ENCODE data around the gene C17orf75. TPM values are rescaled to one million over a fixed set of nuclear protein-coding genes. Genes with fewer than 3 reads are reported as not detected.

Gene C17orf75
- total RNA-seq, 2 experiments from 2014 or later, result 30.8 to 32.7 TPM

GRCh38 chr17:32335046-32335445 lies 6.9 kb downstream of the C17orf75 start:
- DNase-seq (no peak), ATAC-seq (no peak)
- intact Hi-C loops (cut with micrococcal nuclease), result no loop called here
- ChIA-PET POLR2A (interaction anchor here (1.6 kb wide), 1 partner anchor 19 kb away, joined by 3 read pairs; no protein-coding TSS in a partner anchor), CTCF (interaction anchor here (1.0 to 1.6 kb wide), 4 partner anchors 8 to 109 kb away, joined by 3 to 6 read pairs (median 3); partner anchors contain the start of gene PSMD11)
- no peak overlapping the region for H3K27ac Mint-ChIP-seq
- H3K36me3 Mint-ChIP-seq (ENCODE audit: low read depth), result peaks cover 33% of the 10 kb centered on the region
- no peaks in the 10 kb centered on the region for H3K9me3 Mint-ChIP-seq
- H3K4me1 Mint-ChIP-seq (ENCODE audit: low read depth), result peaks cover 26% of the 10 kb centered on the region
- no peaks in the 10 kb centered on the region for H3K27me3 Mint-ChIP-seq
- no peak overlapping the region for H3K4me3 Mint-ChIP-seq
- no peak for TF ChIP-seq CTCF (IDR thresholded peaks at IDR 0.05)

- ATAC-seq (no peak), DNase-seq (no peak)
- H3K36me3 Mint-ChIP-seq (ENCODE audit: low read depth), result peaks cover 32% of the 10 kb centered on the region
- H3K4me1 Mint-ChIP-seq (ENCODE audit: low read depth), result peaks cover 24% of the 10 kb centered on the region
- no peaks in the 10 kb centered on the region for H3K27me3 Mint-ChIP-seq
- ChIA-PET CTCF (interaction anchor here (1.1 to 2.1 kb wide), 3 partner anchors 9 to 129 kb away, joined by 3 to 10 read pairs (median 4); partner anchors contain the start of gene C17orf75), POLR2A (interaction anchor here (0.8 to 0.9 kb wide), 2 partner anchors 55 to 80 kb away, joined by 3 read pairs; no protein-coding TSS in a partner anchor)
- no peak overlapping the region for H3K4me3 Mint-ChIP-seq
- H3K27ac Mint-ChIP-seq, result no peak overlapping the region
- intact Hi-C loops (cut with micrococcal nuclease), result no loop called here
- H3K9me3 Mint-ChIP-seq, result no peaks in the 10 kb centered on the region
- no peak for TF ChIP-seq CTCF (IDR thresholded peaks at IDR 0.05)
These were observed 8.8 kb downstream of the C17orf75 start for GRCh38 chr17:32333187-32333586.

DNA sequence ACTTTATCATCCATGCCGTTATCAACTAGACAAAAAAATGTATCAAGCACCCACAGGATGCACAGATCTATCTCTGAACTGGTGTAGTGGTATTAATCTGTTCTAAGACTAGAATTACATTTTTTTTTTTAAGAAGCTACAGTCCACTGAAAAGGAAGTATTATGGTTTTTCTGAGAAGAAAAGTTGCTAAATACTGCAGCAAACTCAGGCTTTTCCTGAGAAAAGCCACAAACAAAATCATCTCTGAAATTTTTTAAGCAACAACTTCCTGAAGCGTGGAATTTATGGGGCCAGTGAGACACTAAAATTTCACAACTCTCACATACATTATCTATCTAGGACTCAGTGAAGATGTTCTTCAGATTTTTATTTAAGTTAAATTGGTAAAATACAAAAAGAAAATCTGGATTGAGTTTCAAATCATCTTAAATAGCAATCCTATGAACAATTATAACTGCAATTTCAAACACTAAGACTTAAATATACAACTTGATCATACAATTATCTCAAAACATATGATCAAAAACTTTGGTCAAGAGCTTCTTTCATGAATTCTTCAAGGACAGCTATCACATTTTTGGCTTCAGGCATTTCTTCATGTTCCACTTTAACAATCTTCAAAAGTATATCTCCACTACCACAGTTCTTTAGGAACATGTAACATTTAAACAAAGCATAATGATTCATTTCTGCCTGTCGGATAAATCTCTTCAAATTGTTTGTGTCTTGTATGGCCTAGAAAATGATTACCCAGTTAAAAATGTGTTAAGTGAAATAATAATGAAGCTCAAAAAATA lies 10.5 kb downstream of the C17orf75 start:
- Mint-ChIP-seq H3K4me1 (ENCODE audit: low read depth) (peaks cover 31% of the 10 kb centered on the region), H3K36me3 (ENCODE audit: low read depth) (peaks cover 27% of the 10 kb centered on the region), H3K27ac (peak overlapping the region; percentile 79), H3K9me3 (no peaks in the 10 kb centered on the region), H3K4me3 (peak overlapping the region; percentile 3), H3K27me3 (no peaks in the 10 kb centered on the region)
- peak; percentile 77 for ATAC-seq
- CTCF ChIA-PET, result interaction anchor here (0.8 to 1.7 kb wide), 7 partner anchors 8 to 131 kb away, joined by 3 to 9 read pairs (median 4); partner anchors contain the start of gene C17orf75
- POLR2A ChIA-PET, result interaction anchor here (1.2 to 1.6 kb wide), 2 partner anchors 10 to 11 kb away, joined by 4 read pairs; no protein-coding TSS in a partner anchor
- DNase-seq, result no peak
- intact Hi-C loops (cut with micrococcal nuclease), result no loop called here
- TF ChIP-seq CTCF (IDR thresholded peaks at IDR 0.05), result no peak

DNA sequence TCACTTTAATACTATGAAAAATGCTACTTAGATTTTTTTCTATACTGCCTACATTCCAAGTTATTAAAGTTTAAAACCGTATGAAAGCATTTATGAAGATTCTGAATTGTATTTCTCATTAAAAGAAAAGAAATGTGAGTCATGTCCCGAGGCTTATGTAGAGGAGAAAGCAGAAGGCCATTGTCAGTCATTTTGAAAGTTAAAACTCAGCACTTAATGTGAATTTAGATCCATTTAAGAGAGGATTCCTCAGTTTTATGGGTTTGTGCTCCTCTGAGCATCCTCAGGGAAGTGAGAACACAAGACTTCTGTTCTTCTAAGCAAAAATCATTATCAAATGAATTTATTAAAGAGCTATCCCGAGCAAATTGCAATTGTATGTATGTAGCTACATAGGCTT lies 11.8 kb downstream of the C17orf75 start:
- H3K4me1 Mint-ChIP-seq (ENCODE audit: low read depth), result peaks cover 31% of the 10 kb centered on the region
- H3K9me3 Mint-ChIP-seq, result no peaks in the 10 kb centered on the region
- intact Hi-C loops (cut with micrococcal nuclease), result no loop called here
- H3K4me3 Mint-ChIP-seq, result no peak overlapping the region
- ChIA-PET POLR2A (no interaction called here), CTCF (interaction anchor here (0.8 to 1.6 kb wide), 4 partner anchors 10 to 114 kb away, joined by 3 to 9 read pairs (median 4); no protein-coding TSS in a partner anchor)
- TF ChIP-seq CTCF (IDR thresholded peaks at IDR 0.05), result no peak
- no peak for DNase-seq
- H3K27me3 Mint-ChIP-seq, result no peaks in the 10 kb centered on the region
- ATAC-seq, result peak; percentile 42
- H3K27ac Mint-ChIP-seq, result peak overlapping the region; percentile 79
- peaks cover 23% of the 10 kb centered on the region for H3K36me3 Mint-ChIP-seq (ENCODE audit: low read depth)

DNA sequence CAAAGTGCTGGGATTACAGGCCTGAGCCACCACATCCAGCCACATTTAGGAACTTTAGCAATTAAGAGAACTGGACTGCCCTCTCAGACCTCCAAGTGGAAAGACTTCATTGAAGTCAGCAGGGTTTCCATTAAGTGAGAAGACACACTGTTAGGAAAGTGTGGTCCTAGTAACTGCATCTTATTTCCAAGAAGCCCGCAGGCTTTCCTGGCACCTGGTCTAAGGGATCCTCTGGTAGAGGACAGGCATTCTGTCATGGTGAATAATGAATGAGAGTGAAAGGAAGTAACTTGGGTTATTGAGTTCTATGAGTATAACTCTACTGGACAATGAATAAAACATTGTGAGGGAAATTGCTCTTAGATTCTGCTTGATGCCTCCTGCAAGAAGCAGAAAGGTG lies 14.1 kb downstream of the C17orf75 start:
- peaks cover 48% of the 10 kb centered on the region for H3K4me1 Mint-ChIP-seq (ENCODE audit: low read depth)
- H3K4me3 Mint-ChIP-seq, result no peak overlapping the region
- H3K27ac Mint-ChIP-seq, result no peak overlapping the region
- DNase-seq (no peak), ATAC-seq (no peak)
- H3K27me3 Mint-ChIP-seq, result no peaks in the 10 kb centered on the region
- POLR2A ChIA-PET, result interaction anchor here (1.1 to 2.2 kb wide), 2 partner anchors 14 to 41 kb away, joined by 3 to 8 read pairs; partner anchors contain the start of gene C17orf75
- intact Hi-C loops (cut with micrococcal nuclease), result no loop called here
- H3K9me3 Mint-ChIP-seq, result no peaks in the 10 kb centered on the region
- no peak for TF ChIP-seq CTCF (IDR thresholded peaks at IDR 0.05)
- H3K36me3 Mint-ChIP-seq (ENCODE audit: low read depth), result peaks cover 13% of the 10 kb centered on the region
- CTCF ChIA-PET, result interaction anchor here (1.8 to 2.1 kb wide), 2 partner anchors 8 to 13 kb away, joined by 6 to 11 read pairs; no protein-coding TSS in a partner anchor
